ENCODE results near the gene FAM114A1.
"Not testable (repeated sequence)": the region's sequence is repeated elsewhere in the genome, so short reads cannot be mapped to it uniquely, and the experiment has no call there.

Gene FAM114A1

DNA sequence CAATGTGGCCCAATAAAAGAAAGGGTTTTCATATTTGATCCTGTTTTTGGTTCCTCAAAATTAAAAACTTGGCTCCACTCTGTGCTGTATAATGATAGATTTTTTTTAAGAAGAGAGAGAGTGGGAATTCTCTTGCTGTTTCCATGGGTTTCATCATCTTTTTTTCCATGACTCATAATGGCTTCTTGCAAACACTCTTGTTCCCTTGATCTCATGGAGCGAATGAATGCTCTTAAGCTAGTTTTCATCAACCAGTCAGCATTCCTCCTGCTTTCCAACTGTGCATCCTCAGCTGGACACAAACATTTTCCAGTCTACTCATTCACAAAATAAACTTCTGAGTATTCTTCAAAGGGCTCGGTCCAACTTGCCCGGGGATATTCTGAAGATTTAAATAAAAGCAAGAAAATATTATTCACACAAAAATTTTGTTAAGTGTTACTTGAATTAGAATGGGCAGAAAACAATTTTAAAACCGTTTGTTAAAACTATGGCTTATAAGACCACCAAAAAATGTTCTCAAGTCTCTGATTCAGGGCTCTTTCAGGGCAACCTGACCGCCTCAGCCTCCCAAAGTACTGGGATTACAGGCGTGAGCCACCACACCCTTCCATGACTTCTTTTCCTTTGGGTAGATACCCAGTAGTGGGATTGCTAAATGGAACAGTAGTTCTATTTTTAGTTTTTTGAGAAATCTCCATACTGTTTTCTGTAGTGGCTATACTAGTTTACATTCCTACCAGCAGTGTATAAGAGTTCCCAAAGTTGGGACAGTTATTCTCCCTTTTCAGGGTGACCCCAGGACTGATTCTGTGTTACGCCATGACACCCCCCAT is 99.9 kb downstream of the FAM114A1 start:
- DNase-seq (ENCODE audit: low spot score), result peak; percentile 54

DNA sequence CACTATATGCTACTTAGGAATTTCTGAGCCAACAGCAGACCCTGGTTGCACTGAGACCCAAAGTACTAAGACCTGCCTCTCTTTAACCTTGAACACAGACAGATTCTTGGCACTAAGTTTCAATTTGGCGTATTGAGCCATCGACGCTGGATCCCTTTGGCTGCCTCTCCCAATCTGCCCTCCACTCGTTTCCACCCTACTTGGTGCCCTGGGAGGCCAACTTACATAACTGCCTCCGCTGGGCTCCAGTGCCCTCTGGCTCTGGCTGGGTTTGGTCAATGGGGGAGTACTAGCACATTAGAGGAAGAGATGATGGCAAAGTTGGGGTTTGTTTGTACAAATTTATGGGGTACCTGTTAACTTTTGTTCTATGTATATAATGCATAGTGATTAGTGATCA is 101.1 kb downstream of the FAM114A1 start:
- no peak for DNase-seq (ENCODE audit: low spot score)

DNA sequence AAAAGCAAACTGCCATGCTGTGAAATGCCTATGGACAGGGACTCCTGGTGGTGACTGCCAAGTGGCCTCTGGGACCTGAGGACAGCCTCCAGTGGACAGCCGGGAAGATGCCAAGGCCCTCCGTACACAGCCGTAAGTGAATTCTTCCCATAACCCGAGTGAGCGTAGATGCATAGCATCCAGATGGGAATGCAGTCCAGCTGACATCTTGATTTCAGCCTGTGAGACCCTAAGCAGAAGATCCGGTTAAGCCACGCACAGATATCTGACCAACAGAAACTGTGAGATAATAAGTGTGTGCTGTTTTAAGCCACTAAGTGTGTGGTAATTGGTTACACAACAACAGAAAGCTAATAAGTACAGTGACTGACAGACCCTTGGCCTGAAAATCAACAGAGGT is 108.7 kb downstream of the FAM114A1 start:
- DNase-seq (ENCODE audit: low spot score), result no peak

DNA sequence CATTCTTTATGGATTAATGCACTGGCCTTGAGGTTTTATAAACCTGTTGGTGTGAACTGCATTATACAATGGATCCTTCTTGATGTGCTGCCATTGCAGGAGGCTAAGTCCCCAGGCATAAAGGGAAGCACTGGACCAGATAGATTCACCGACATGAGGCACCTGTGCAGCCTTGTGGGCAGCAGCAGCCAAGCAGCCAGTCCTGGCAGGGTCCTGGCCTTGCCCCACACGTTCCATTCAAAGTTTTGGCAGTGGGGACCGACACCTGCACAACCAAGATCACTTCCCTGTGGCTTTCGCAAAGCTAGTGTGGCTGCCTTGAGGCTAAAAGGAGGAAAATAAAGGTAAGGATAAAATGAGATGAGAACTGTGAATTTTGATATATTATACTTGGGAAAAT is 111.5 kb downstream of the FAM114A1 start:
- DNase-seq (ENCODE audit: low spot score), result no peak

DNA sequence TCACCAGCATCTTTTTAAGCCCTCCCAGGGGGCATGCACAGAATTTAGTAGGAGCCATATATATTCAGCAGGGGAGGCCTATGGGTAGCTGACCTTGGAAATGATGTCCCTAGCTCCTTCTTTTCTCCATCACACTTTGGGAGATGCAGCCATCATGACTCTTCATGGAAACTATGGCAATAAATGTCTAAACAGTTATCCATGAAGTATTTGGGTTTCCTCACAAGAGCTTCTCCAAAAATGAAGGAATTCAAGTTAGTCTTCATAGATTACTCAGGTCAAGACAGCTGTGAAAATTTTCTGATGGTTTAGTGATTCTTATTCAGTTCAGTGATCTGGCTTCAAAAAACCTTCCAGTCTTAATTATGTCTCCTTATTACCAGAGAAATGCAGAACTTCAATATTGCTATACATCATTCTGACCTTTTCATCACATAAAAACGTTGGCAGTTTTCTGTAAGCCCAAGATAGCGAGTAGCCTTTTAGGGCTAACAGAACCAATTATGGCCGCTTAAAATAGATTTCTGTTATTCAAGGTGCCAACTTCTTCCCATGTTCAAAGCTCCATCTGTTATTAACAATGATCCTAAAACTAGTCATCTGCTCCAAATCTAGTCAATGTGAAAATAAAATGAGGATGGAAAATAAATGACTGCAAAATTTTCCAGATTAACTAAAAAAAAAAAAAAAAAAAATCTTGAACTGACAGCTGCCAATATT is 112.1 kb downstream of the FAM114A1 start:
- no peak for DNase-seq (ENCODE audit: low spot score)

DNA sequence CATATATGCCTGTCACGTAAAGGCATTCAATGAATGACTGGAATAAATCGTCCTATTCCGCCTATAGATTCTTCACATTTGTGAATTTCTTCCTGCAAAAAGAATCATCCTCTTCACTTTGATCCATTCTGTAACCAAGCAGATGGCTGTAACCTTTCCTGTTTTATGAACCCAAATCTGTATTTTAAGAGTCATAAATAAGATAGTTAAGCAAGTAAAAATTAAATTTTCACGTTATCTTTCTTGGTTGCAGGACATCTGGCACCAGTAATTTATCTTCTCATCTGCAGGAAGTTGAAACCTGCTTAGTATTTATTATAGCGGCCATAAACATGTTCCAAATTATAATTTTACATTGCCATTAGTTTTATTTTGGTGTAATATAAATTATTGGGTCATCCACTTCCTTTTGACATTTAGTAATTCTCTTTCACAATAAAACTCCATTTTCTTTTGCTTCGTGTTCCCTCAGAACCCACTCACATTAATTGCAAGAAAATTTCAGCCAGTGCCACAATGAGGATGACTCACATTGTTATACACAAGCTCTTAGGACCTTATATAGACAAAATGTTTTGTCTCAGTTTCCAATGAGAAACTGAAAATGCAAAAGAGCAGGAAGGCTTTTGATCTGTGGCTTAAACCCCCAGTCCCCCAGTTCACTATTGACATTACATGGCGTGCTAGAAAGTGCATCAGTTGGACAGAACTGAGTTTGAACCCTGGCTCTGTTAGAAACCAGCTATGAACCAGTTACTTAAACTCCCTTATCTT is 113.5 kb downstream of the FAM114A1 start:
- DNase-seq (ENCODE audit: low spot score), result no peak

DNA sequence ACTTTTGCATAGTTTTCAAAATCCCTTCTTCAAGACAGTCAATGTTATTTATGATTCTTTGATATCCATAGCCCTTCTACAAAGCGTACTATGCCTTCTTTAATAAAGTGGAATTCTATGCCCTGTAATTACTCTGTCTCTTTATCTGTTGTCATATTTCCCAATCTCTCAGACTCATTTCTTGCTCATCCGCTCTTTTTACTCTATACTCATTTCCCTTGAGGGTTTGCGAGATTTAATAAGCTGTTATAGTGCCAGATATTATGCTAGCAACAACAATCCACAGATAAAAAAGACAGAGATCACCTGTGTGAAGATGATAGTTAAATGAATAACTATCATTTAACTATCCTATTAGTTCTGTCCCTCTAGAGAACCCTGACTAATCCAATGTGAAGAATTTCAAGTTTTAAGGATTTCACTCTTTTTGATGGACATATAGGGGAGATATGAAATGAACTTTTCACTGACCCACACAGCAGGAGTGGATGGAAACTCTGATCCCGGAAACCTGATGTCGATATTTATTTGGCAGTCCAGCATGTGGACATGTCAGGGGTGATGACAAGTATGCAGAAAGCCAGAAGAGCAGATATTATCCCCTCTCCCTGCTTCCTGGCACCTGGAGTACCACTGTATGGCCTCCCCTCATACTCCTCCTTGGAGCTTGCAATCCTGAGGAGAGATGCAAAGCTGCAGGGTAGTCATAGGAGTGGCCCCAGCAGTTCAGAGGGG is 114.9 kb downstream of the FAM114A1 start:
- DNase-seq (ENCODE audit: low spot score), result no peak

DNA sequence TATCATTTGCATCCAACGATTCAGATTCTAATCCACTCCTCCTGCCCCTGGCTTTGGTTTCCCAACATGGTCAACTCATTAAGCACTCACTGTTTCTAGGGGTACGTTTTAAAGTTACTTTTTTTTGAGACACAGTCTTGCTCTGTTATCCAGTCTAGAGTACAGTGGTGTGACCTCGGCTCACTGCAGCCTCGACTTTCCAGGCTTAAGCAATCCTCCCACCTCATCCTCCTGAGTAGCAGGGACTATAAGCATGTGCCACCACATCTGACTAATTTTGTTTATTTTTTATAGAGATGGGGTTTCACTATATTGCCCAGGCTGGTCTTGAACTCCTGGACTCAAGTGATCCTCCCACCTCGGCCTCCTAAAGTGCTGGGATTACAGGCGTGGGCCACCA is 115.7 kb downstream of the FAM114A1 start:
- DNase-seq (ENCODE audit: low spot score), result no peak

DNA sequence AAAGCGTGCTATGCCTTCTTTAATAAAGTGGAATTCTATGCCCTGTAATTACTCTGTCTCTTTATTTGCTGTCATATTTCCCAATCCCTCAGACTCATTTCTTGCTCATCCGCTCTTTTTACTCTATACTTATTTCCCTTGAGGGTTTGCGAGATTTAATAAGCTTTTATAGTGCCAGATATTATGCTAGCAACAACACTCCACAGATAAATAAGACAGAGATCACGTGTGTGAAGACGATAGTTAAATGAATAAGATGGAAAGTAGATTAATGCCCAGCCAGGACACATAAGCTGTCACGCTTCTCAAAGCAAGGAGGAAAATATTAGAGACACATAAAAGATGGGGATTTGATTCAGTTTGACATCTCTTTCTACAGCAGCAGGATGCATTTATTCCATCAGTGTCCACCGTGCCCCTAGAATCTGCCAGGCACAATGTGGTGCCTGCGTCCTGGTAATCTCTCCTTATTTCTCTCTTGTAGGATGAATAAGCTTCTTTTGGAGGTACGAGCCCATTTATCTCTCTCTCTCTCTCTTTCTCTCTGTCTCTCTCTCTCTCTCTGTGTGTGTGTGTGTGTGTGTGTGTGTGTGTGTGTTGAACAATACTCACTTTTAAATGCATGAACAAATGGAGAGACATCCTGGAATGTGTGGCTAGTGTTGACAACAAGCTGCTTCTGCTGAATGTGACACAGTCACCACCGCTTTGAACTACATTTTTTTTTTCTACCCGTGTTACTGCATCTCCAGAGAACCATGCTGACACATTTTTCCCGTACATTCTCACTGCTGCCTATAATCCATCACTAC is 116.4 kb downstream of the FAM114A1 start:
- DNase-seq (ENCODE audit: low spot score), result no peak

DNA sequence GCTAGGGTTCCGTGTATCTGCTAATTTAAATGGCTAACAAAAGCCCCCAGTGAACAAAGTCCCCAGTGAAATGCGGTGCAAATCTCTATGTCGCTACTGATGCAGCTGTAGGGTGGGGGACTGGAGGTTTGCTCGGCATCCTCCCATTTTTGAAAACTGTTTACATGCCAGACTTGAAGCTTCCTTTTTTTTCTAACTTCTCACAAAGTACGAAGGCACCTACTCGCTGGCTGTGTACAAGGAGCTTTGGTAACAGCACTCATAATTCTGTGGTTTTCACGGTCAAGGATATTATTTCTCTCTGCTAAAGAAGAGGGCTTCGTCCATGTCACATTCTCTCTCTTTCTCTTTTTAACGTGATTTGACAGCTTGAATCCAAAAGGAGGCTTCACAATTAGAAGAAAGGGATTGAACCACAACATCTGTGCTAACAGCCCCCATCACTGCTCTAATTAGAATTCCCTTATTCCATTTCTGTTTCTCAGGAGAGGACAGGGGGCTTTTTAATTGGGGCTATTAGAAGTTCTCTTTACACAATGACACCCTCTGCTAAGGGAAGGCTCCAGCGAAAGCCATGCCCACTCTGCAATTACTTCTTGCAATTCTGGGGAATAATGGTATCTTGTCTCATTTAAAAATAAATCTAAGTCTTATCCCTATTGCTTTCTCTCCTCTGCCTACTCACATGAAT is 117.9 kb downstream of the FAM114A1 start:
- DNase-seq (ENCODE audit: low spot score), result no peak

DNA sequence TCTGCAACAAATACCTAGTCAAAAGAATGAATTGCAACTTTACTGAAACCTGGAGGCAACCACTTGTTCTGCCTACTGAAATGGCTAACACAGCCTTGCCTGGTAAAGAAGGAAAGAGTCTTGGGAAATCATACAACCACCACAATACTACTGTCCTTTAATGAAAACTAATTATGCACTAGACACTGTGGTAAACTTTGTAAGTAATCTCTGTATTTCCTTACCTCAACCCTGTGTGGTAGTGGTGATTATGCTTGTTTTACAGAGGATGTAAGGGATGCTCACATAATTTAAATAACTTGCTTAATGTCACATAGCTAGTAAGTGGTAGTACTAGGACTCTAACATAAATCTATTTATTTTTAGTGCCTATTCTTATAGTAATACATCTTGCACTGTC is 119.9 kb downstream of the FAM114A1 start:
- DNase-seq (ENCODE audit: low spot score), result no peak

DNA sequence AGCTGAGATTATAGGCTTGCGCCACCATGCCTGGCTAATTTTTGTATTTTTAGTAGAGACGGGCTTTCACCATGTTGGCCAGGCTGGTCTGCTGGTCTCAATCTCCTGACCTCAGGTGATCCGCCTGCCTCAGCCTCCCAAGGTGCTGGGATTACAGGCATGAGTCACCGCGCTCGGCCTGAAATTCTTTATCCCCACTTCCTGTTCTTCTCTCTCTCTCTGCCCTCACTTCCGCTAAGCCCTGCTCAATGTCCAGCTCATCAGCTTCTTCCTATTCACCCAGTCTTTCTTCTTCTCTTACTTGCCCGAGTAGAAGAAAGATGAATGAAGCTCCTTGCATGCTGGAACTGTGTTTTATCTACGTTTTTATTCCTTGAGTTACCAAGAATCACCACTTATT is 120.7 kb downstream of the FAM114A1 start:
- DNase-seq (ENCODE audit: low spot score), result not testable (repeated sequence)

DNA sequence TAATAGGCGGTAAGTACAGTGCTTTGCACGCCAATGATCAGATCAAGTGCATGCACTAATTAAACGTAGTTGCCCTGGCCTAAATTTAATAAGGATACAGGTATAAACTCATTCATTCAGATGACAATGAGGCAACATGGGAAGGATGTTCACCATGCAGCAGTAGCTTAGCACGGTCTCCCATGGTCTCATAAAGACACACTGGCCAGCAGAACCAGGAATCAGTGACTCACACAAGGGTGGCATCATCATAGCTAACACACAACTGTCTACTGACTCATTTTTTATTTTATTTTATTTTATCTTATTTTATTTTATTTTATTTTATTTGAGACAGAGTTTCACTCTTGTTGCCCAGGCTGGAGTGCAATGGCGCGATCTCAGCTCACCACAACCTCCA is 121.9 kb downstream of the FAM114A1 start:
- no peak for DNase-seq (ENCODE audit: low spot score)

DNA sequence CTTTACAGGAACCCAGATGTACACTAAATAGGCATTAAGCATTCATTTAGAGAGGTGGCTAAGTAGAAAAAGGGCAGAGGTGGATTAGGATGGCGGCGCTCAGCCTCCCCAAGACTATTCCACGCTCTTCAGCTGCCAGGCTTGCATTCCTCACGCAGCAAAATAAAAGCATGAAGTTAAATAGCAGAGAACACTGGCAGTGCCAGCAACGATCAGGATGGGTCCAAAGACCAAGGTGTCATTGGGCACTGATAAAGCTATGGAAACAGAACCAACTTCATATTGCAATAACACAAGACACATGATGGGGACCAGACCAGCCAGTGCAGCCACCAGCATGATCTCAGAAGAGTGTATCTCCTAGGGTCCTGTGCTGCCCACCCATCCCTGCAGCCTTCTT is 122.6 kb downstream of the FAM114A1 start:
- DNase-seq (ENCODE audit: low spot score), result no peak

DNA sequence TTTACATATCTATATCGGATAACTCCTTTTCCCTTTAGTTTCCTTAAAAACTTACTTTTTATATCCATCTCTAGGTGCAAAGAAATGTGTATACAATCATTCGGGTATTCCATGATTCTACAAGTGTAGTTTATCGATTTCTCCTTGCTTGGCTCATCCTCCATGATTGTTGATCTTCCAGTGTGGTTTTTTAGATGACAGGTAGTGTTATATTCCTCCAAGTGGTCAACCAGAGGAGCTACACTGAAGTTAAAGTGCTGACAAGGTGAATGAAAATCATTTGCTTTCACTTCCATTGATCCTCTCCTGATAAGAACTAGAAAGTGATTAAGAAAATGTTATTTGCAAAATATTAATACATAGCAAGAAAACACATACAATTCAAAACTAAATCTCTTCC is 126.1 kb downstream of the FAM114A1 start:
- DNase-seq (ENCODE audit: low spot score), result no peak

DNA sequence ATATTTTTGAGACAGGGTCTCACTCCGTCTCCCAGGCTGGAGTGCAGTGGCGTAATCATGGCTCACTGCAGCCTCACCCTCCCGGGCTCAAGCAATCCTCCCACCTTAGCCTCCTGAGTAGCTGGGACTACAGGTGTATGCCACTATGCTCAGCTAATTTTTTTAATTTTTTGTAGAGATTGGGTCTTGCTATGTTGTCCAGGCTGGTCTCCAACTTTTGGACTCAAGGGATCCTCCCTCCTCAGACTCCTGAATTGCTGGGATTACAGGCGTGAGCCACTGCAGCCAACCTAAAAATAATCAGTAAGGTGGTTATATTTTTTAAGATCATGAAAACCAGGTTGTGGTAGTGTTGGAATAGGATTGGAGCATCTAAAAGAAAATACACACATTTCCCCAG is 126.5 kb downstream of the FAM114A1 start:
- DNase-seq (ENCODE audit: low spot score), result no peak
